PC-9 (cell line): ENCODE data around the gene MRRF. TPM values are rescaled to one million over a fixed set of nuclear protein-coding genes. Genes with fewer than 3 reads are reported as not detected.

Experiments used
- BruUV-seq: library from RNA; stranded (reverse); fragments of 400-500 nt; replicated peaks from 2 replicates; lab custom pipeline; 2021; lab: Mats Ljungman, UMichigan
- CTCF ChIA-PET: fragments of 300-600 bp; sonication (Branson Sonifier 250); formaldehyde crosslinking; loops from one replicate; lab custom pipeline; 2022; ENCODE audit warnings: antibody characterized with exemption; lab: Charles Lee
- POLR2A ChIA-PET: fragments of 300-600 bp; sonication (Branson Sonifier 250); formaldehyde crosslinking; loops from one replicate; lab custom pipeline; 2022; ENCODE audit warnings: antibody characterized with exemption; ENCODE audit not compliant: unreplicated experiment; lab: Charles Lee
- DNase-seq, 2 experiments: peaks; one replicate each; pipeline versions ENCODE4 v3.0.0 to v3.0.0-alpha.2; 2015 to 2022; ENCODE audit warnings: mixed read lengths in 1 of 2
- H2AFZ ChIP-seq: fragments of 200-600 bp; sonication (generic); 2 replicates; pipeline ENCODE4 v1.8.1; 2017; ENCODE audit warnings: antibody characterized with exemption
- H3F3A ChIP-seq: fragments of 200-600 bp; sonication (generic); 2 replicates; pipeline ENCODE4 v1.8.1; 2017; ENCODE audit warnings: antibody characterized with exemption, mild to moderate bottlenecking, low read depth; ENCODE audit not compliant: insufficient read depth
- H3K27ac ChIP-seq: fragments of 200-600 bp; sonication (generic); 2 replicates; pipeline ENCODE4 v1.6.1; 2016; ENCODE audit warnings: mixed run types
- H3K27me3 ChIP-seq: fragments of 200-600 bp; sonication (generic); 2 replicates; pipeline ENCODE4 v1.6.1; 2016; ENCODE audit warnings: low read depth, mixed run types; ENCODE audit not compliant: insufficient read depth
- H3K36me3 ChIP-seq: fragments of 200-600 bp; sonication (generic); 2 replicates; pipeline ENCODE4 v1.6.1; 2016; ENCODE audit warnings: low read depth, mixed run types
- H3K4me1 ChIP-seq: fragments of 200-600 bp; sonication (generic); replicated peaks from 2 replicates; pipeline ENCODE4 v1.6.1; 2016; ENCODE audit warnings: mixed run types; ENCODE audit not compliant: insufficient read depth
- H3K4me2 ChIP-seq: fragments of 200-600 bp; sonication (generic); 2 replicates; pipeline ENCODE4 v1.6.1; 2017; ENCODE audit warnings: mixed run types
- H3K4me3 ChIP-seq: fragments of 200-600 bp; sonication (generic); 2 replicates; pipeline ENCODE4 v1.6.1; 2016; ENCODE audit warnings: mixed run types
- H3K79me2 ChIP-seq: fragments of 200-600 bp; sonication (generic); 2 replicates; pipeline ENCODE4 v1.6.1; 2017; ENCODE audit warnings: low read depth, mixed run types
- H3K9me2 ChIP-seq: fragments of 200-600 bp; sonication (generic); 2 replicates; pipeline ENCODE4 v1.8.1; 2017; ENCODE audit warnings: mild to moderate bottlenecking; ENCODE audit not compliant: insufficient read depth
- H3K9me3 ChIP-seq: fragments of 200-600 bp; sonication (generic); 2 replicates; pipeline ENCODE4 v1.8.1; 2016; ENCODE audit warnings: low read depth; ENCODE audit not compliant: insufficient read depth
- H4K20me1 ChIP-seq: fragments of 200-600 bp; sonication (generic); 2 replicates; pipeline ENCODE4 v1.8.1; 2017; ENCODE audit not compliant: insufficient read depth
- CTCF ChIP-seq: fragments of 200-600 bp; sonication (generic); conservative IDR thresholded peaks from 2 replicates; pipeline ENCODE4 v1.6.1; 2017; ENCODE audit warnings: mixed run types, antibody characterized with exemption, mild to moderate bottlenecking, moderate library complexity
- EZH2 ChIP-seq: fragments of 200-600 bp; sonication (generic); IDR thresholded peaks from 2 replicates; pipeline ENCODE4 v1.8.0; 2017; ENCODE audit warnings: antibody characterized with exemption, low read depth
- intact Hi-C: fragments of 100-400 bp; cut with micrococcal nuclease; formaldehyde crosslinking; loops from one replicate; pipeline ENCODE4 v1.10.0; 2022; ENCODE audit not compliant: unreplicated experiment
- total RNA-seq: library from RNA; stranded (reverse); gene quantifications from 2 replicates; pipeline ENCODE4 v1.2.3, GENCODE V29; 2021

The MRRF gene
- total RNA-seq, 1 experiment from 2014 or later = 79.5 TPM

DNA sequence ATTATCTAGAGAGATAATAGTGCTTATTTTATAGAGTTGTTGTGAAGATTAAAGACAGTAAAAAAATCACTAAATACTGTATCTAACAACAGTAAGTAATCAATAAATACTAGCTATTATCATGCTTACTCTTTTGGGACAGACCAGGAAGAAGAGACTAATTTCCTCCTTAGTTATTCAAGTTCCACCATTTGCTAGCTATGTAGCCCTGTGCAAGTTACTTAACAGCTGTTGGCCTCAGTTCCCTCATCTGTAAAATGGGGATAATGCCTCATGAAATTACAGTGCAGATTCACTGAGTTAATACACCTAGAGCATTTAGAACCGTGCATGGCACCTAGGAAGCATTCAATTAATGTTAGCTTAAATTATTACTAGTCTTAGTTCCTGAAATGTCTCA, 2.6 kb upstream of the MRRF start:
- Histone ChIP-seq H3K4me1 (peaks cover 18% of the 10 kb centered on the region), H3K4me2 (no peak overlapping the region), H3K79me2 (peaks cover 42% of the 10 kb centered on the region), H3K36me3 (0 out of 2 replicates have a peak, but pooled peaks cover 4% of the 10 kb centered on the region), H2AFZ (no peak overlapping the region), H3K27ac (no peak overlapping the region), H3K9me2 (no peaks in the 10 kb centered on the region), H3F3A (peaks cover 13% of the 10 kb centered on the region; the same call in 1 of the 2 replicates), H3K27me3 (no peaks in the 10 kb centered on the region), H4K20me1 (no peaks in the 10 kb centered on the region), H3K9me3 (no peaks in the 10 kb centered on the region), H3K4me3 (no peak overlapping the region)
- DNase-seq = no peak
- BruUV-seq = no TSS peak
- POLR2A ChIA-PET = no interaction called here
- CTCF ChIA-PET = no interaction called here
- intact Hi-C loops = no loop called here
- no peak for TF ChIP-seq EZH2
- no peak for TF ChIP-seq CTCF

DNA sequence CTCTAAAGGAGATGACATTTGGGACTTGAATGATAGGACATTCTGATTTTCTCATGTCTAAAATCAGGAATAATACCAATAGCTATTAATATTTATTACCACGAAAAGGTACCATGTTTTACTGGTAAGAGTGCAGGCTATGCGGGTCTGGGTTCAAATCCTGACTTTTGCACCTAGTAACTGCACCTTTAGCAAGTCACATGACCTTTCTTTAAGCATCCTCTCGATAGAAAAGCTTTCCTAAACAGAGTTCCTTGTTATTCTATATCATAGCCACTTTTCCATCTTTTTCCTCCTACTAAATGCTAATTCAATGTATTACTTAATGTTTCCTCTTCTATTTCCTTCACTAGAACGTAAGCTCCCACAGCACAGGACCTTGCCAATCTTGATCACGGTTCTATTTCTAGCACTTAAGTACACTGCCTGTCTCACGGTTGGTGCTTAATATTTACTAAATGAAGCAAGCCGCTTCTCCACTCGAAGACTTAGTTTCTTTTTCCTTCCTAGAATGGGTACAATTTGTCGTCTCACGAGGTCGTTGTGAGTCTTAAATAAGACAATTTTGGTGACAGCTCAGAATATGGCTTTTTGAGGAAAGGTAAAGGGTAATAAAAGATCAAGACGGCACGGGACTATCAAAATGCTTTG, 858 bp upstream of the MRRF start:
- no TSS peak for BruUV-seq
- H3K36me3 ChIP-seq = 0 out of 2 replicates have a peak, but pooled peaks cover 4% of the 10 kb centered on the region
- H3K27ac ChIP-seq = peak overlapping the region; percentile 75
- H3K4me2 ChIP-seq = peak overlapping the region; percentile 95
- peaks cover 18% of the 10 kb centered on the region for H3K4me1 ChIP-seq
- peaks cover 13% of the 10 kb centered on the region; the same call in 1 of the 2 replicates for H3F3A ChIP-seq
- TF ChIP-seq EZH2 = no peak
- TF ChIP-seq CTCF = no peak
- H3K4me3 ChIP-seq = peak overlapping the region; percentile 73
- H2AFZ ChIP-seq = peak overlapping the region; percentile 86
- POLR2A ChIA-PET = interaction anchor here (0.6 kb wide), 1 partner anchor 633 kb away, joined by 3 read pairs; no protein-coding TSS in a partner anchor
- no peaks in the 10 kb centered on the region for H3K9me3 ChIP-seq
- CTCF ChIA-PET = no interaction called here
- no peak for DNase-seq
- H4K20me1 ChIP-seq = peaks cover 8% of the 10 kb centered on the region; the same call in 1 of the 2 replicates
- H3K9me2 ChIP-seq = no peaks in the 10 kb centered on the region
- H3K79me2 ChIP-seq = peaks cover 59% of the 10 kb centered on the region
- intact Hi-C loops = loop anchor here (2.0 kb wide), 1 partner anchor 105 kb away; the partner anchor contains the start of genes MORN5 and NDUFA8
- no peaks in the 10 kb centered on the region for H3K27me3 ChIP-seq

DNA sequence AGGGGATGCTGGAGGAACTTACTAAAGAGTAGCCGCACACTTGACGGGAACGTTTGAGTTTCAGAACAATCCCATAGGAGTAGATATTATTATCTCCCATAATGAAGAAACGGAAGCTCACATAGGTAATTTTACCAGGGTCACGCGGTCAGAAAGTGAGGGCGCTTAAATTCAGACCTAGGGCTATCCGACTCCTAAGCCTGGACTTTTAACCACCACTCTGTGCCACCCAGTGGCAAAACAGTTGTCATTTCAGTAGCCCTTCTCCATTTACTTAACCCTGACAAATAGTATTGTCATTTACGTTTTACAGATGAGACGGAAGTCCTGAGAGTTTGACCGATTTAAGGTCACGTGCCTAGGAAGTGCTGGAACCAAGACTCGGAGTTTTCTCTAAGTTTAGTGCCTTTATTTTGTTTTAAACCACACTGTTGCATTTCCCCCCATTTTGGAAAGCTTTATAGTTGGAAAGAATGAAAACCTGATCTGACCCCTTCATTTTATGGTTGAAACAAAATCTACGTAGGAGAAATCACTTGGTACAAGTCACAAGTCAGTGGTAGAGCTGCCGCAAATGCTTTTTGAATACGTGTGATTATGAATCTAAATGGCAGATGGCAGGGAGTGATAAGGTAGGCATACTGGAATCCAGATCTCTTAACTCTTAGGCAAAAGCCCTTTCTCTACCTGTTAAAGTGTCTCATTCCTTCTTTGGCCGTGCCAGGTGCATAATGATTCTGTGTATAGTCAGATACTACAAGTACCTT, 650 bp downstream of the MRRF start:
- Histone ChIP-seq H3K9me3 (no peaks in the 10 kb centered on the region), H3K4me2 (peak overlapping the region; percentile 95), H3K79me2 (peaks cover 60% of the 10 kb centered on the region), H3K9me2 (no peaks in the 10 kb centered on the region), H3F3A (peaks cover 13% of the 10 kb centered on the region; the same call in 1 of the 2 replicates), H3K4me1 (peaks cover 18% of the 10 kb centered on the region), H4K20me1 (peaks cover 8% of the 10 kb centered on the region; the same call in 1 of the 2 replicates), H3K27me3 (no peaks in the 10 kb centered on the region), H3K36me3 (0 out of 2 replicates have a peak, but pooled peaks cover 8% of the 10 kb centered on the region), H2AFZ (peak overlapping the region; percentile 86), H3K4me3 (peak overlapping the region; percentile 73), H3K27ac (peak overlapping the region; percentile 75)
- DNase-seq = peak in 1 of 2 experiments; percentile 55
- intact Hi-C loops = loop anchor here (2.0 kb wide), 1 partner anchor 107 kb away; the partner anchor contains the start of genes MORN5 and NDUFA8
- BruUV-seq = TSS peak; percentile 80
- ChIA-PET CTCF (interaction anchor here (0.6 to 0.7 kb wide), 2 partner anchors 65 to 173 kb away, joined by 8 to 12 read pairs; no protein-coding TSS in a partner anchor), POLR2A (interaction anchor here (0.7 kb wide), 1 partner anchor 12 kb away, joined by 25 read pairs; no protein-coding TSS in a partner anchor)
- TF ChIP-seq CTCF (0 out of 2 replicates have a peak, but pooled peaks have one; percentile 31), EZH2 (no peak)
